Heart left ventricle (tissue), 16 donors: ENCODE results near the gene PKNOX1. TPM values are rescaled to one million over a fixed set of nuclear protein-coding genes. Genes with fewer than 3 reads are reported as not detected.
"Not testable (repeated sequence)": the region's sequence is repeated elsewhere in the genome, so short reads cannot be mapped to it uniquely, and the experiment has no call there.

ENCODE experiments used
- ATAC-seq, 4 donors: fragments of 200-7000 bp; cut with Tn5 transposase; one replicate each; pipeline ENCODE4 v1.9.1; 2020 to 2022; ENCODE audit warnings: moderate library complexity in 4 of 4, mild to moderate bottlenecking in 3 of 4, moderate number of reproducible peaks in 1 of 4
- DNase-seq, 5 donors: peaks; one replicate each; pipeline ENCODE4 v3.0.0-alpha.2; 2020
- H3K27ac ChIP-seq, 12 donors: fragments of 200-600 bp; sonication (generic) in 4 of 12; one replicate each; pipeline versions ENCODE4 v1.5.0 to v1.8.0; 2016 to 2022; ENCODE audit warnings: mild to moderate bottlenecking in 2 of 12
- H3K27me3 ChIP-seq, 9 donors: fragments of 200-600 bp; sonication (generic) in 2 of 9; one replicate each; pipeline versions ENCODE4 v1.5.1 to v1.8.0; 2016 to 2022; ENCODE audit warnings: mild to moderate bottlenecking in 3 of 9
- H3K36me3 ChIP-seq, 9 donors: fragments of 200-600 bp; sonication (generic) in 2 of 9; one replicate each; pipeline versions ENCODE4 v1.5.0 to v1.8.0; 2018 to 2022; ENCODE audit warnings: mild to moderate bottlenecking in 2 of 9
- H3K4me1 ChIP-seq, 12 donors: fragments of 200-600 bp; sonication (generic) in 4 of 12; one replicate each; pipeline versions ENCODE4 v1.5.0 to v1.8.0; 2016 to 2022; ENCODE audit warnings: mild to moderate bottlenecking in 3 of 12
- H3K4me3 ChIP-seq, 12 donors: fragments of 200-600 bp; sonication (generic) in 4 of 12; one replicate each; pipeline versions ENCODE4 v1.5.0 to v1.8.0; 2017 to 2022; ENCODE audit warnings: mild to moderate bottlenecking in 9 of 12, moderate library complexity in 4 of 12
- H3K9me3 ChIP-seq, 12 donors: fragments of 200-600 bp; sonication (generic) in 4 of 12; one replicate each; pipeline versions ENCODE4 v1.5.0 to v1.8.0; 2016 to 2022; ENCODE audit warnings: mild to moderate bottlenecking in 1 of 12
- POLR2A ChIP-seq, 2 donors: fragments of 450-650 bp; IDR thresholded peaks; one replicate each; pipeline ENCODE4 v1.6.1; 2017; ENCODE audit warnings: antibody characterized with exemption in 2 of 2, mild to moderate bottlenecking in 2 of 2, moderate library complexity in 2 of 2
- WGBS, 4 donors: extraction: QIAGEN DNeasy Blood & Tissue Kit in 2 of 4; methylation state at CpG; one replicate each; pipeline versions ENCODE4 v1.1.5 to v1.1.7; 2013 to 2018; 5-methylcytosine and 5-hydroxymethylcytosine counted together
- intact Hi-C, 10 donors: fragments of 100-400 bp; cut with DNase I; formaldehyde crosslinking; loops; one replicate each; pipeline versions ENCODE4 v1.11.1 to v1.14.2; 2022
- polyA plus RNA-seq, 2 donors: library from polyadenylated mRNA; stranded (reverse); fragments of 200-250 nt; gene quantifications; one replicate each; pipeline ENCODE4 v1.2.3, GENCODE V29; 2013
- total RNA-seq, 9 donors: library from RNA; depleted of rRNA in 2 of 9; stranded (reverse); fragments of >200 nt in 2 of 9; fragmentation: NEBNext Ultra II Directional in 3 of 9; extraction: Animal tissue kit (Norgen Biotek cat#: 25700) in 3 of 9; gene quantifications; one replicate each; pipeline versions ENCODE4 v1.1.0 to v1.2.4, GENCODE V29; 2016 to 2023
- TF ChIP-seq, protein P1 (sequence below), 12 donors: fragments of 200-600 bp; sonication (generic) in 4 of 12; IDR thresholded peaks; one replicate each; pipeline versions ENCODE4 v1.5.0 to v1.8.0; 2018 to 2022; ENCODE audit warnings: antibody characterized with exemption in 12 of 12, mild to moderate bottlenecking in 5 of 12
- donor health status: ischemic (EF 13 %, LVEDD 7.1; RV severe dilation, severe dysfunction).
- donor health status: healthy with polysubstance abuse.
- donor health status: DM: no; HTN: yes; CAD: no.
- donor health status: DM: no; HTN: no; CAD: no.
- donor health status: ischemic (EF 25% LVEDD 6.9; RV normal size, moderate dysfunction).
- donor health status: ischemic (EF 25% LVEDD 5.7; RV mildly dilated, moderate dysfunction).
- donor health status: healthy.
- donor health status: DM: yes; HTN: yes; CAD: no.
- donor health status: ischemic (EF 35%, LVEDD 5.7; RV mildly dilated, moderate dysfunction).
- donor health status: nonischemic (EF 11% LVEDD 7.7; RV severe dilation, severe dysfunction).
- donor health status: DM: yes; HTN: yes; CAD: no.
- donor health status: PGD.
- donor health status: ischemic (EF 29% LVEDD 5.4; RV normal size, mild dysfunction).
- donor health status: nonischemic (EF 23%, LVEDD 6.1; RV moderate dilation, normal function).

Gene PKNOX1
- total and polyA plus RNA-seq, 11 donors, result 2.4 to 13.6 (median 7.6) TPM

GRCh38 chr21:42983103-42983502, 8.7 kb downstream of the PKNOX1 start:
- intact Hi-C loops, result no loop called here
- H3K27ac ChIP-seq, result no peak overlapping the region

GRCh38 chr21:42983869-42984268, 9.5 kb downstream of the PKNOX1 start:
- intact Hi-C loops, result no loop called here
- WGBS, 4 donors, result 80 to 85% (median 83%) methylated on average over 5 of the region's 5 CpGs
- DNase-seq (no peak), ATAC-seq (no peak)
- Histone ChIP-seq H3K27me3 (no peaks in the 10 kb centered on the region), H3K4me3 (no peak overlapping the region), H3K9me3 (no peaks in the 10 kb centered on the region), H3K27ac (no peak overlapping the region), H3K36me3 (peaks cover 0 to 6% (median 0%) of the 10 kb centered on the region in 9 donors), H3K4me1 (peaks cover 0 to 16% (median 9%) of the 10 kb centered on the region in 12 donors)
- no peak for TF ChIP-seq POLR2A (IDR thresholded peaks at IDR 0.05)
- TF ChIP-seq, protein P1, sequence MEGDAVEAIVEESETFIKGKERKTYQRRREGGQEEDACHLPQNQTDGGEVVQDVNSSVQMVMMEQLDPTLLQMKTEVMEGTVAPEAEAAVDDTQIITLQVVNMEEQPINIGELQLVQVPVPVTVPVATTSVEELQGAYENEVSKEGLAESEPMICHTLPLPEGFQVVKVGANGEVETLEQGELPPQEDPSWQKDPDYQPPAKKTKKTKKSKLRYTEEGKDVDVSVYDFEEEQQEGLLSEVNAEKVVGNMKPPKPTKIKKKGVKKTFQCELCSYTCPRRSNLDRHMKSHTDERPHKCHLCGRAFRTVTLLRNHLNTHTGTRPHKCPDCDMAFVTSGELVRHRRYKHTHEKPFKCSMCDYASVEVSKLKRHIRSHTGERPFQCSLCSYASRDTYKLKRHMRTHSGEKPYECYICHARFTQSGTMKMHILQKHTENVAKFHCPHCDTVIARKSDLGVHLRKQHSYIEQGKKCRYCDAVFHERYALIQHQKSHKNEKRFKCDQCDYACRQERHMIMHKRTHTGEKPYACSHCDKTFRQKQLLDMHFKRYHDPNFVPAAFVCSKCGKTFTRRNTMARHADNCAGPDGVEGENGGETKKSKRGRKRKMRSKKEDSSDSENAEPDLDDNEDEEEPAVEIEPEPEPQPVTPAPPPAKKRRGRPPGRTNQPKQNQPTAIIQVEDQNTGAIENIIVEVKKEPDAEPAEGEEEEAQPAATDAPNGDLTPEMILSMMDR (IDR thresholded peaks at IDR 0.05), result no peak

More at GRCh38 chr21:42983103-42983502, 8.7 kb downstream of the PKNOX1 start:
- TF ChIP-seq POLR2A (IDR thresholded peaks at IDR 0.05), result no peak
- TF ChIP-seq, protein P1 (IDR thresholded peaks at IDR 0.05), result no peak
- 79 to 87% (median 85%) methylated on average over 2 of the region's 2 CpGs for WGBS, 4 donors
- DNase-seq (no peak), ATAC-seq (no peak)
- H3K9me3 ChIP-seq, result no peaks in the 10 kb centered on the region
- H3K4me1 ChIP-seq, result peaks cover 0 to 16% (median 9%) of the 10 kb centered on the region in 12 donors
- H3K27me3 ChIP-seq, result no peaks in the 10 kb centered on the region
- H3K4me3 ChIP-seq, result no peak overlapping the region
- H3K36me3 ChIP-seq, result peaks cover 0 to 8% (median 0%) of the 10 kb centered on the region in 9 donors

GRCh38 chr21:42986125-42986783, 11.9 kb downstream of the PKNOX1 start:
- no peaks in the 10 kb centered on the region for H3K36me3 ChIP-seq
- no peak overlapping the region for H3K4me3 ChIP-seq
- TF ChIP-seq, protein P1 (IDR thresholded peaks at IDR 0.05), result no peak
- TF ChIP-seq POLR2A (IDR thresholded peaks at IDR 0.05), result no peak
- 93 to 96% (median 95%) methylated on average over 7 of the region's 7 CpGs for WGBS, 4 donors
- DNase-seq, result no peak
- H3K9me3 ChIP-seq, result no peaks in the 10 kb centered on the region
- no peak overlapping the region for H3K27ac ChIP-seq
- no peaks in the 10 kb centered on the region for H3K27me3 ChIP-seq
- no peak for ATAC-seq
- intact Hi-C loops, result no loop called here
- H3K4me1 ChIP-seq, result peaks cover 0 to 10% (median 2%) of the 10 kb centered on the region in 12 donors

- Histone ChIP-seq H3K36me3 (no peaks in the 10 kb centered on the region), H3K27ac (no peak overlapping the region), H3K9me3 (no peaks in the 10 kb centered on the region), H3K4me1 (peaks cover 0 to 18% (median 9%) of the 10 kb centered on the region in 12 donors), H3K27me3 (no peaks in the 10 kb centered on the region), H3K4me3 (no peak overlapping the region)
- DNase-seq, result no peak
- TF ChIP-seq, protein P1 (IDR thresholded peaks at IDR 0.05), result no peak
- no peak for TF ChIP-seq POLR2A (IDR thresholded peaks at IDR 0.05)
- WGBS, 4 donors, result 85 to 96% (median 86%) methylated on average over 12 of the region's 12 CpGs
- intact Hi-C loops, result no loop called here
- ATAC-seq, result no peak
These were observed 14.0 kb downstream of the PKNOX1 start for GRCh38 chr21:42988236-42988965.

DNA sequence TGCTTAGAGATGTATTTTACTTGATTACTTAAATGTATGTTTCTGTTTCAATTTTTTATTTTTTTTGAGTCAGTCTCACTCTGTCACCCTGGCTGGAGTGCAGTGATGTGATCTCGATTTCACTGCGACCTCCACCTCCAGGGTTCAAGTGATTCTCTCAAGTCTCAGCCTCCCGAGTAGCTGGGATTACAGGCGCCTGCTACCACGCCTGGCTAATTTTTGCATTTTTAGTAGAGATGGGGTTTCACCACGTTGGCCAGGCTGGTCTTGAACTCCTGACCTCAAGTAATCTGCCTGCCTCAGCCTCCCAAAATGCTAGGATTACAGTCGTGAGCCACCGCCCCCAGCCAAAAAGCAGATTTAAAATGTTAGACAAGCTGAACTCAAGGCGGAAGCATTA, 15.0 kb downstream of the PKNOX1 start:
- 88 to 91% (median 88%) methylated on average over 9 of the region's 9 CpGs for WGBS, 4 donors
- DNase-seq, intact Hi-C loops, H3K27me3 ChIP-seq, H3K27ac ChIP-seq, H3K4me3 ChIP-seq, H3K9me3 ChIP-seq, H3K36me3 ChIP-seq, ATAC-seq: not testable (repeated sequence)
- peaks cover 0 to 18% (median 9%) of the 10 kb centered on the region in 12 donors for H3K4me1 ChIP-seq
